Trophoblast cell (in vitro differentiated cells and primary cell): ENCODE measurements around the gene ARHGAP26.

Source experiments
- DNase-seq, 2 donors: peaks; one replicate each; pipeline ENCODE4 v3.0.0-alpha.2; 2016
- H2AFZ ChIP-seq: 2 replicates; pipeline ENCODE4 v1.6.1; 2013; ENCODE audit warnings: low read length, moderate library complexity, mild to moderate bottlenecking; ENCODE audit not compliant: insufficient read depth, poor library complexity
- H2AK5ac ChIP-seq: 2 replicates; pipeline ENCODE4 v1.6.1; 2013; ENCODE audit warnings: mild to moderate bottlenecking, low read length
- H2BK120ac ChIP-seq: 2 replicates; pipeline ENCODE4 v1.6.1; 2013; ENCODE audit warnings: low read length, mild to moderate bottlenecking, moderate library complexity; ENCODE audit not compliant: insufficient read depth, poor library complexity
- H2BK12ac ChIP-seq: 2 replicates; pipeline ENCODE4 v1.6.1; 2013; ENCODE audit warnings: mild to moderate bottlenecking, low read length, moderate library complexity
- H2BK5ac ChIP-seq: 2 replicates; pipeline ENCODE4 v1.6.1; 2013; ENCODE audit warnings: low read length, low read depth, moderate library complexity, mild to moderate bottlenecking; ENCODE audit not compliant: poor library complexity
- H3K14ac ChIP-seq: 2 replicates; pipeline ENCODE4 v1.6.1; 2013; ENCODE audit warnings: mild to moderate bottlenecking, low read length
- H3K18ac ChIP-seq: 2 replicates; pipeline ENCODE4 v1.6.1; 2013; ENCODE audit warnings: mild to moderate bottlenecking, low read length
- H3K23ac ChIP-seq: 2 replicates; pipeline ENCODE4 v1.6.1; 2013; ENCODE audit warnings: low read length
- H3K27ac ChIP-seq: 2 replicates; pipeline ENCODE4 v1.5.1; 2013; ENCODE audit warnings: low read depth, mild to moderate bottlenecking, inconsistent platforms, low read length, moderate library complexity
- H3K27me3 ChIP-seq: 2 replicates; pipeline ENCODE4 v1.6.1; 2013; ENCODE audit warnings: inconsistent platforms, mild to moderate bottlenecking, low read length, moderate library complexity; ENCODE audit not compliant: insufficient read depth
- H3K36me3 ChIP-seq, 2 experiments: 1 replicate in 1 of 2; 2 replicates in 1 of 2; pipeline ENCODE4 v1.6.1; 2013; ENCODE audit warnings: low read length in 2 of 2, mild to moderate bottlenecking in 2 of 2, moderate library complexity in 1 of 2; ENCODE audit not compliant: insufficient read depth in 2 of 2, control insufficient read depth in 1 of 2
- H3K4ac ChIP-seq: 2 replicates; pipeline ENCODE4 v1.6.1; 2013; ENCODE audit warnings: low read depth, mild to moderate bottlenecking, low read length, moderate library complexity
- H3K4me1 ChIP-seq, 2 experiments: 1 replicate in 1 of 2; 2 replicates in 1 of 2; pipeline ENCODE4 v1.6.1; 2013; ENCODE audit warnings: low read length in 2 of 2, mild to moderate bottlenecking in 2 of 2, moderate library complexity in 1 of 2; ENCODE audit not compliant: insufficient read depth in 2 of 2, control insufficient read depth in 1 of 2
- H3K4me2 ChIP-seq: 2 replicates; pipeline ENCODE4 v1.6.1; 2013; ENCODE audit warnings: inconsistent platforms, mild to moderate bottlenecking, low read length, moderate library complexity
- H3K4me3 ChIP-seq: 2 replicates; pipeline ENCODE4 v1.5.1; 2013; ENCODE audit warnings: mild to moderate bottlenecking, low read depth, low read length, inconsistent platforms
- H3K79me1 ChIP-seq: one replicate; pipeline ENCODE4 v1.6.1; 2013; ENCODE audit warnings: low read length
- H3K79me2 ChIP-seq: 2 replicates; pipeline ENCODE4 v1.6.1; 2013; ENCODE audit warnings: low read length, mild to moderate bottlenecking; ENCODE audit not compliant: control insufficient read depth, insufficient read depth, poor library complexity
- H3K9ac ChIP-seq: 2 replicates; pipeline ENCODE4 v1.6.1; 2013; ENCODE audit warnings: mild to moderate bottlenecking, low read length
- H3K9me3 ChIP-seq: 2 replicates; pipeline ENCODE4 v1.6.1; 2013; ENCODE audit warnings: low read depth, mild to moderate bottlenecking, control low read depth, inconsistent platforms, low read length; ENCODE audit not compliant: insufficient read depth
- H4K12ac ChIP-seq: 2 replicates; pipeline ENCODE4 v1.6.1; 2013; ENCODE audit warnings: low read depth, mild to moderate bottlenecking, low read length, moderate library complexity
- H4K8ac ChIP-seq: 2 replicates; pipeline ENCODE4 v1.6.1; 2013; ENCODE audit warnings: low read depth, mild to moderate bottlenecking, low read length, moderate library complexity
- H4K91ac ChIP-seq: one replicate; pipeline ENCODE4 v1.6.1; 2013; ENCODE audit warnings: low read depth, mild to moderate bottlenecking, low read length, moderate library complexity
- WGBS: extraction: QIAGEN DNeasy Blood & Tissue Kit; methylation state at CpG from one replicate; pipeline ENCODE4 v1.1.7; 2013; ENCODE audit warnings: missing lambda C conversion rate; ENCODE audit not compliant: insufficient read length, insufficient coverage; ENCODE audit errors: extremely low coverage; 5-methylcytosine and 5-hydroxymethylcytosine counted together

Gene ARHGAP26

DNA sequence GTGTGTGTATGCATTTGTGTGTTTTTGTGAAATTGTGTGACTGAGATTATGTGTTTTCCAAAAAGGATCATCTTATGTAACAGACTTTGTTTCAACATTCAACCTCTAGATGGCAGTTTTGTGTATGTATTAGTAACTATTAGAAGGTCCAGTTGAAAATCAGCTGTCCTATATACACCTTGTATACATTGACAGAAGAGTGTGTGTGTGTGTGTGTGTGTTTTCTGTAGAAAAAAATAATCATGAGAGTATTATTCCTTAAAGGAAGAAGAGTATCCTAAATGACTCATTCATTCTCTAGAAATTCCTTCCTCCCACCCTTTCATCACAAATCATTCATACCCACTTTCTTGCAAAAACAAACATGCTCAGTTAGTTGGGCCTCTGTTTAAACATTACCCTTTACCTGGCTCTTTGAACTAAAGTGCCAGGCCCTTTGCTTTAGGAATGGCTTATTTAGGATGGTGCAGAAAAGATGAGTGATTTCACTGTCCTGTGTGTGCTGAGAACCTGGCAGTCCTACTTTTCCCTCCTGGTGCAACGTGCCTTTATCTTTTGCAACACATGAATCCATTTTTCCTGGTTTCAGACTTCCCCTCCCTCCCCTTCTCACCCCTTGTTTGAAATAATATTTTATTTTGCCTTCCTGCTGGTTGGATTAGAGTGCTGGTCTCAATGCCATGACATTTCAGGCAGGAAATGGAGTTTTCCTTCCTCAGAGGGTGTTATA lies 152.2 kb downstream of the ARHGAP26 start:
- H3K9me3 ChIP-seq, result no peaks in the 10 kb centered on the region
- H3K4me2 ChIP-seq, result no peak overlapping the region
- H3K4ac ChIP-seq, result no peak overlapping the region
- no peak overlapping the region for H3K18ac ChIP-seq
- H3K27ac ChIP-seq, result no peak overlapping the region
- H3K4me1 ChIP-seq, result no peaks in the 10 kb centered on the region
- H3K14ac ChIP-seq, result no peak overlapping the region
- no peak overlapping the region for H3K23ac ChIP-seq
- no peak overlapping the region for H4K8ac ChIP-seq
- H3K9ac ChIP-seq, result no peak overlapping the region
- H4K91ac ChIP-seq, result no peak overlapping the region
- H3K27me3 ChIP-seq, result no peaks in the 10 kb centered on the region
- no peak overlapping the region for H2AFZ ChIP-seq
- H4K12ac ChIP-seq, result no peak overlapping the region
- H2BK5ac ChIP-seq, result no peak overlapping the region
- no peaks in the 10 kb centered on the region for H3K79me2 ChIP-seq
- H2AK5ac ChIP-seq, result no peak overlapping the region
- no peak overlapping the region for H2BK120ac ChIP-seq
- no peaks in the 10 kb centered on the region for H3K36me3 ChIP-seq
- H3K4me3 ChIP-seq, result no peak overlapping the region
- peak in 1 of 2 donors; percentile 55 for DNase-seq
- H3K79me1 ChIP-seq, result no peaks in the 10 kb centered on the region
- H2BK12ac ChIP-seq, result no peak overlapping the region
- WGBS, result no CpG with 5 or more reads among the region's 1 CpG

DNA sequence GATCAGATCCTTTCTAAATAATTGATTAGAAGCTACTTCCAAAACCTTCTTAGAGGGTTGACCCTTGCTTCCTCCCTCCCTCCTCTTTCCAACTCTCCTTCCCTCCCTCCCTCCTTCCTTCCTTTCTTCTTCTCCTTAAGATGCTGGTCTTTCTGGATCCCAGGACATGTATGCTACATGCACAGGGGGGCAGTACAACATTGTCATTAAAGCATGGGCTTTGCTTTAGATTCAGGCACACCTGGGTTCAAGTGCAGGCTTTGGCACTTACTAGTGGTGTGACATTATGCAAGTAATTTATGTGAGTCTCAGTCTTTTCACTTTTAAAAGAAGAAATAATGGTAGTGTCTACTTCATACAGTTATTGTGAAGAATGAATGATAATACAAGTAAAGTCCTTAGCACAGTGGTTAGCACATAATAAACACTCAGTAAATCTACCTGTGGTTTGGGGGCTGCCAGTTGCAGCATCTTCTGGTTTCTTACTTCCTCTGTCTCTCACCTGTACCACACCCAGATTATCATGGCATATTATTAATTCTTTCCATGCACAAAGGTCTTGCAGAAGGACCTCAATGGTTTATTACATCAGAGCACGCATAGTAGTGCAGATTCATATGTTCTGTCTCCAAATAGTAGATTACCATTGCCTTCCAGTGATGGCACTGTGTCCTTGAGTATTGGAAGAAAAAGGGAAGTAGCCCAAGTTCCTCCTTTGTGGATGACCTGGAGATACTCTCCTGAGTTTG lies 154.1 kb downstream of the ARHGAP26 start:
- H3K27ac ChIP-seq, result no peak overlapping the region
- no peaks in the 10 kb centered on the region for H3K9me3 ChIP-seq
- no CpG with 5 or more reads among the region's 1 CpG for WGBS
- H3K4ac ChIP-seq, result no peak overlapping the region
- no peak for DNase-seq
- H3K79me2 ChIP-seq, result no peaks in the 10 kb centered on the region
- no peaks in the 10 kb centered on the region for H3K36me3 ChIP-seq
- no peak overlapping the region for H3K4me3 ChIP-seq
- H4K8ac ChIP-seq, result no peak overlapping the region
- H3K4me2 ChIP-seq, result no peak overlapping the region
- no peak overlapping the region for H2AK5ac ChIP-seq
- H2BK120ac ChIP-seq, result no peak overlapping the region
- H3K27me3 ChIP-seq, result no peaks in the 10 kb centered on the region
- H3K79me1 ChIP-seq, result no peaks in the 10 kb centered on the region
- H2BK5ac ChIP-seq, result no peak overlapping the region
- H3K4me1 ChIP-seq, result no peaks in the 10 kb centered on the region
- no peak overlapping the region for H2BK12ac ChIP-seq
- H3K14ac ChIP-seq, result no peak overlapping the region
- H3K9ac ChIP-seq, result no peak overlapping the region
- no peak overlapping the region for H4K91ac ChIP-seq
- no peak overlapping the region for H2AFZ ChIP-seq
- no peak overlapping the region for H3K18ac ChIP-seq
- no peak overlapping the region for H3K23ac ChIP-seq
- no peak overlapping the region for H4K12ac ChIP-seq

DNA sequence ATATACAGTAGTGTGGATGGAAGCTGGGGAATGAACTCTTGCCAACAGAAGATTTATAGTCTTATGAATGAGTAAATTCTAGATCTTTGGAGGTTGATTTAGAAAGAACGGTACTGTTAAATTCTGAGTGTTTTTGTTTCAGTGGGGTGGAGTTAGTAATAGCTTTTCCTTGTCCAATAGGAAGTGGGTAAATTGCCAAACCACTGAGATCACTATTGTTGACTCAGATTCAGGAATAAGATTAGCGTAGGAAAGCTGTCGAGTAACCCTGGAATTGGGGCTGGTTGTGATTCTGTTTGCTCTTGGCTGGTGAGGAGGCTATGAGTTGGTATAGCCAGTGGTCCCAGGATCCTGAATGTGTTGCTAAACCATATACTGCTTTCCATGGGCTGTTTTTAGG lies 155.6 kb downstream of the ARHGAP26 start:
- Histone ChIP-seq H3K27ac (no peak overlapping the region), H3K4me3 (no peak overlapping the region), H3K18ac (no peak overlapping the region), H4K8ac (no peak overlapping the region), H3K4me2 (no peak overlapping the region), H3K4me1 (no peaks in the 10 kb centered on the region), H4K12ac (no peak overlapping the region), H2BK120ac (no peak overlapping the region), H3K79me2 (no peaks in the 10 kb centered on the region), H3K9me3 (no peaks in the 10 kb centered on the region), H3K14ac (no peak overlapping the region), H3K23ac (no peak overlapping the region), H2BK12ac (no peak overlapping the region), H3K9ac (no peak overlapping the region), H2AFZ (no peak overlapping the region), H3K27me3 (no peaks in the 10 kb centered on the region), H2AK5ac (no peak overlapping the region), H3K79me1 (no peaks in the 10 kb centered on the region), H2BK5ac (no peak overlapping the region), H3K36me3 (no peaks in the 10 kb centered on the region), H4K91ac (no peak overlapping the region), H3K4ac (no peak overlapping the region)
- WGBS, result 100% methylated on average over 1 of the region's 3 CpGs
- peak in 1 of 2 donors; percentile 21 for DNase-seq

DNA sequence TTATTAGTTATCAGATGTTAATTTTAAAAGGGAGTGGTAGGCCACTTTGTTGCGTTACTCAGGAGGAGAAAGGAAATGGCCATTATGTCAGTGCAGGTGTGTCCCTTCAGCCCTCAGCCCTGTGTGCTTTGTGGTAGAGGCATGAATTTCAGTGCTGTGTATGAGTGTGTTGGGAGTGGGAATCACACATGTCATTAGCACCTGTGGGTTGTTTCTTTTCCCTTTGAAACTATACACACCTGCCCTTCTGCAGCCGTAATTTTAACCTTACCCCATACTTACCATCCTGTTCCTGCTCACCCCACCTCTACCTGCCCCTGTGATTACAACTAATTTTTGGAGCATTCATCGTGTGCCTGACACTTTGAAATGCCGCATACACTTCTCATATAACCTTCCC lies 156.4 kb downstream of the ARHGAP26 start:
- Histone ChIP-seq H3K9ac (no peak overlapping the region), H2AK5ac (no peak overlapping the region), H3K18ac (no peak overlapping the region), H3K4me3 (no peak overlapping the region), H4K8ac (no peak overlapping the region), H3K23ac (no peak overlapping the region), H3K4ac (no peak overlapping the region), H3K14ac (no peak overlapping the region), H3K27me3 (no peaks in the 10 kb centered on the region), H3K79me1 (no peaks in the 10 kb centered on the region), H4K12ac (no peak overlapping the region), H2BK5ac (no peak overlapping the region), H3K36me3 (no peaks in the 10 kb centered on the region), H4K91ac (no peak overlapping the region), H2AFZ (no peak overlapping the region), H3K4me2 (no peak overlapping the region), H2BK120ac (no peak overlapping the region), H3K9me3 (no peaks in the 10 kb centered on the region), H3K79me2 (no peaks in the 10 kb centered on the region), H3K27ac (no peak overlapping the region), H2BK12ac (no peak overlapping the region), H3K4me1 (no peaks in the 10 kb centered on the region)
- DNase-seq, result no peak
- no CpG with 5 or more reads among the region's 4 CpGs for WGBS
